ENCODE results near the gene MVD. TPM values are rescaled to one million over a fixed set of nuclear protein-coding genes. Genes with fewer than 3 reads are reported as not detected.
A peak's percentile ranks its signal among the peaks of the same experiment; 100 is the strongest.

The MVD gene
- total and polyA plus RNA-seq, 2 of the 13 experiments (the other 11 are each of a cell fraction or from before 2014, with no cell fraction given) = 28.1 to 187 TPM

DNA sequence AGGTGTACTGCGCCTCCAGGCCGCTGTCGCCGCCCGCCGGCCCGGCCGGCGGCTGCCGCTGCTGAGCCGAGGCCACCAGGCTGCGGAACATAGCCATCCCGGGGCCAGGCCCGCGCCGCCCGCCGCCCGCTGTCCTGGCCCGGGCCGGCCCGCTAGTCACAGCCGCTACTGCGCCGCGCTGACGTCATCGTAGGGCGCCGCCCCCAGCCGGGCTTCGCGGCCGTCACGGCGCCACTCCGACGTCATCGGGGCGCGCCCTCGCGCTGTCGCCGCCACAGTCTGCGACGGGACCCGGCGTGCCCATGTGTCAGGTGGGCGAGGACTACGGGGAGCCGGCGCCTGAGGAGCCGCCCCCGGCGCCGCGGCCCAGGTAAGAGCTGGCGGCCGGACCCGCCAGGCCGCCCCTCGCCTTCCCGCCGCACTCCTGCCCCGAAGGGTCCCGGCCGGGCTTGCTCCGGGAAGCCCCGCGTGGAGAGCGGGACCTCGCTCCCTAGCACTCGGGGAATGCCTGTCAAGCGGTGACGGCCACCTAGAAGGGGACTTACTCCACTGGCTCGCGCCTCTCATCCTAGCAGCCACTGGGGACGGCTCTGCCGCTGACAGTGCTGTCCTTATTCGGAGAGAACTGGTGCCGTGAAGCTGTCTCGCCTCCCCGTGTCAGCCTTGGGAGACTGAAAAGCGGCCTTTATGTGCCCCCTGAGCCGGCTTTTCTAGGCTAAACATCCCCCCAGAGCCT is 43.5 kb upstream of the MVD start, which contains the start of the genes CTU2 and RNF166 (continued):
- TF ChIP-seq, protein P1, sequence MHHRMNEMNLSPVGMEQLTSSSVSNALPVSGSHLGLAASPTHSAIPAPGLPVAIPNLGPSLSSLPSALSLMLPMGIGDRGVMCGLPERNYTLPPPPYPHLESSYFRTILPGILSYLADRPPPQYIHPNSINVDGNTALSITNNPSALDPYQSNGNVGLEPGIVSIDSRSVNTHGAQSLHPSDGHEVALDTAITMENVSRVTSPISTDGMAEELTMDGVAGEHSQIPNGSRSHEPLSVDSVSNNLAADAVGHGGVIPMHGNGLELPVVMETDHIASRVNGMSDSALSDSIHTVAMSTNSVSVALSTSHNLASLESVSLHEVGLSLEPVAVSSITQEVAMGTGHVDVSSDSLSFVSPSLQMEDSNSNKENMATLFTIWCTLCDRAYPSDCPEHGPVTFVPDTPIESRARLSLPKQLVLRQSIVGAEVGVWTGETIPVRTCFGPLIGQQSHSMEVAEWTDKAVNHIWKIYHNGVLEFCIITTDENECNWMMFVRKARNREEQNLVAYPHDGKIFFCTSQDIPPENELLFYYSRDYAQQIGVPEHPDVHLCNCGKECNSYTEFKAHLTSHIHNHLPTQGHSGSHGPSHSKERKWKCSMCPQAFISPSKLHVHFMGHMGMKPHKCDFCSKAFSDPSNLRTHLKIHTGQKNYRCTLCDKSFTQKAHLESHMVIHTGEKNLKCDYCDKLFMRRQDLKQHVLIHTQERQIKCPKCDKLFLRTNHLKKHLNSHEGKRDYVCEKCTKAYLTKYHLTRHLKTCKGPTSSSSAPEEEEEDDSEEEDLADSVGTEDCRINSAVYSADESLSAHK (CRISPR knock-in tag; IDR thresholded peaks at IDR 0.05; ENCODE audit: borderline replicate concordance) = no peak
- TF ChIP-seq, protein P2, sequence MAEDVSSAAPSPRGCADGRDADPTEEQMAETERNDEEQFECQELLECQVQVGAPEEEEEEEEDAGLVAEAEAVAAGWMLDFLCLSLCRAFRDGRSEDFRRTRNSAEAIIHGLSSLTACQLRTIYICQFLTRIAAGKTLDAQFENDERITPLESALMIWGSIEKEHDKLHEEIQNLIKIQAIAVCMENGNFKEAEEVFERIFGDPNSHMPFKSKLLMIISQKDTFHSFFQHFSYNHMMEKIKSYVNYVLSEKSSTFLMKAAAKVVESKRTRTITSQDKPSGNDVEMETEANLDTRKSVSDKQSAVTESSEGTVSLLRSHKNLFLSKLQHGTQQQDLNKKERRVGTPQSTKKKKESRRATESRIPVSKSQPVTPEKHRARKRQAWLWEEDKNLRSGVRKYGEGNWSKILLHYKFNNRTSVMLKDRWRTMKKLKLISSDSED (CRISPR knock-in tag; IDR thresholded peaks at IDR 0.05) = no peak
- TF ChIP-seq MEIS1 (CRISPR knock-in tag; IDR thresholded peaks at IDR 0.05; ENCODE audit: borderline replicate concordance) = peak; percentile 85
- no peak for TF ChIP-seq ZNF781 (CRISPR knock-in tag; IDR thresholded peaks at IDR 0.05; ENCODE audit: borderline replicate concordance, not compliant biosample characterization)
- TF ChIP-seq ZSCAN22 (CRISPR knock-in tag; IDR thresholded peaks at IDR 0.05) = no peak
- TF ChIP-seq TBL1XR1 (IDR thresholded peaks at IDR 0.05; ENCODE audit: borderline replicate concordance, low read length, partially characterized antibody) = peak; percentile 83
- TF ChIP-seq, protein P3, sequence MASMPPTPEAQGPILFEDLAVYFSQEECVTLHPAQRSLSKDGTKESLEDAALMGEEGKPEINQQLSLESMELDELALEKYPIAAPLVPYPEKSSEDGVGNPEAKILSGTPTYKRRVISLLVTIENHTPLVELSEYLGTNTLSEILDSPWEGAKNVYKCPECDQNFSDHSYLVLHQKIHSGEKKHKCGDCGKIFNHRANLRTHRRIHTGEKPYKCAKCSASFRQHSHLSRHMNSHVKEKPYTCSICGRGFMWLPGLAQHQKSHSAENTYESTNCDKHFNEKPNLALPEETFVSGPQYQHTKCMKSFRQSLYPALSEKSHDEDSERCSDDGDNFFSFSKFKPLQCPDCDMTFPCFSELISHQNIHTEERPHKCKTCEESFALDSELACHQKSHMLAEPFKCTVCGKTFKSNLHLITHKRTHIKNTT (CRISPR knock-in tag; IDR thresholded peaks at IDR 0.05) = no peak
- TF ChIP-seq GFI1 (CRISPR knock-in tag; IDR thresholded peaks at IDR 0.05; ENCODE audit: borderline replicate concordance) = no peak; the same call in 1 of the 2 replicates
- TF ChIP-seq BRCA1 (CRISPR knock-in tag; IDR thresholded peaks at IDR 0.05) = peak; percentile 83; the same call in 1 of the 2 replicates
- TF ChIP-seq RAD21 (CRISPR knock-in tag; IDR thresholded peaks at IDR 0.05) = peak; percentile 24; the same call in 1 of the 2 replicates
- TF ChIP-seq CSRNP2 (CRISPR knock-in tag; conservative IDR thresholded peaks at IDR 0.05; ENCODE audit: low read depth) = 0 out of 2 replicates have a peak, but pooled peaks have one; percentile 30
- no peak for TF ChIP-seq ZFAT (CRISPR knock-in tag; conservative IDR thresholded peaks at IDR 0.05)
- TF ChIP-seq HNF4A (CRISPR knock-in tag; IDR thresholded peaks at IDR 0.05) = no peak
- no peak for TF ChIP-seq MAFF (IDR thresholded peaks at IDR 0.05; ENCODE audit: low read depth, low read length)
- no peak for TF ChIP-seq FOSL1 (CRISPR knock-in tag; IDR thresholded peaks at IDR 0.05; ENCODE audit: borderline replicate concordance)
- TF ChIP-seq RCOR2 (CRISPR knock-in tag; IDR thresholded peaks at IDR 0.05) = no peak
- TF ChIP-seq CREM (IDR thresholded peaks at IDR 0.05) = peak; percentile 89
- peak; percentile 96 for TF ChIP-seq CREM (CRISPR knock-in tag; IDR thresholded peaks at IDR 0.05)
- no peak for TF ChIP-seq ZKSCAN5 (CRISPR knock-in tag; IDR thresholded peaks at IDR 0.05)
- TF ChIP-seq RARG (CRISPR knock-in tag; IDR thresholded peaks at IDR 0.05; ENCODE audit: low read depth) = no peak
- TF ChIP-seq ZNF550 (CRISPR knock-in tag; IDR thresholded peaks at IDR 0.05; ENCODE audit: borderline replicate concordance) = no peak
- TF ChIP-seq DR1 (CRISPR knock-in tag; IDR thresholded peaks at IDR 0.05) = no peak
- peak; percentile 29; the same call in 1 of the 2 replicates for TF ChIP-seq ZNF205 (CRISPR knock-in tag; IDR thresholded peaks at IDR 0.05)
- peak; percentile 85 for TF ChIP-seq ZNF160 (CRISPR knock-in tag; IDR thresholded peaks at IDR 0.05)
- TF ChIP-seq ZNF724P (CRISPR knock-in tag; IDR thresholded peaks at IDR 0.05; ENCODE audit: borderline replicate concordance) = peak; percentile 85; the same call in 1 of the 2 replicates

Measured in HepG2 (cell line).